ENCODE results near the gene KRTAP4-5.
A peak's percentile ranks its signal among the peaks of the same experiment; 100 is the strongest.
"Not testable (repeated sequence)": the region's sequence is repeated elsewhere in the genome, so short reads cannot be mapped to it uniquely, and the experiment has no call there.

The KRTAP4-5 gene

DNA sequence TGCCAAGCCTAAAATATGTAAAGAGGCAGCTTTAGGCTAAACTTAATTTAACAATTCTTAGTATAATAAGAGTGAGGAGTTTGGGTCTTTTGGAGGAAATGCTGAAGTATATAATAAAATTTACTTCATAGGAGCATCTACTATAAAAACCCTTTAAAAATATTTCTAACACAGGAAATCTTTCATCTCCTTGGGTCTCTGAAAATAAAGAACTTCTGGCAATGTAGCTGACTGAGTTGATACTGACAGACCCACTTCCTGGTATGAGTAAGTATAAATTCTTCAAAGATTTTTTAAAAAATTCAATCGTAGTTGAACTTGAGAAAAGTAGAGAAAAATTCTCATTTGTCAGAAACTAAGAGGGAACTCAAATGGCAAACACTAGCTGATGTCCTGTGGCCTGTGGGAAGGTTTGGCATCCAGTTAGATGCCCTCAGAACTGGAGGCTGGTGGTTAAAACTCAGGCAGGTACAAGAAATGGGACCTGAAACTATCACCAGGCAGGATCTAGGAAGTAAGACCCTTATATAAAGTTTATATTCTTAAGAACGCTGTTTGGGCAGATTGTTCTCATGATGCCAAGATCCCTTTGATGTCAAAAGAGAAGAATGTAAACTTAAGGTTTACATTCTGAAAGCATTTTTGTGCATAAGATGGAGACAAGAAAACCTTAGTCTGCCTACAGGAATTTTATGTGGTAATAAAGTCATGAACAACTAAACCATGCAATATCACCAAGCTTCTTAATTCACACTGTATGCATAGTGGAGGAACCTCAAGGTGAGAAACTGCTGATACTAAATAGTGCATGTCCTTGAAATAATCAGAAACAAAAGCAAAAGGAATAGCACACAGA lies 15.5 kb downstream of the KRTAP4-5 start:
- Mint-ChIP-seq H3K27me3 (no peaks in the 10 kb centered on the region), H3K27ac (no peak overlapping the region), H3K4me1 (ENCODE audit: low read depth) (peaks cover 11% of the 10 kb centered on the region), H3K9me3 (peaks cover 10% of the 10 kb centered on the region), H3K4me3 (no peak overlapping the region), H3K36me3 (ENCODE audit: low read depth) (no peaks in the 10 kb centered on the region)
- intact Hi-C loops (cut with micrococcal nuclease) = no loop called here

DNA sequence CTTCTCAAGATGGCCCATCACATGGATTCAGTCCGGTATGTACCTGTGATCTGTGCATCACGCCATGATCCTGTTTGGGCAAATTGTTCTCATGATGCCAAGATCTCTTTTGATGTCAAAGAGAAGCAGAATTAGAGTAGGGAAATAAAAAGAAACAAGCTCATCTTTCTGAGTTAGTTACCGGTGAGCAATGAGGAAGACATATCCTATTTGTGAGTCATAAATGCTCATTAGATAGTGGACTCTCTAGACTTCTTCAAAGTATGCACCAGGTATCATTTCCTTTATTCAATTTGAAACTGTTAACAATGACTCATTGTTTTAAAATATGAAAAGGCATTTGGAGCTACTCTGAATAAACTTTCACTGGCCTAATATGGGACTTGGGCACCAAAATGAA lies 17.6 kb downstream of the KRTAP4-5 start:
- Mint-ChIP-seq H3K4me1 (ENCODE audit: low read depth) (peaks cover 11% of the 10 kb centered on the region), H3K9me3 (no peaks in the 10 kb centered on the region), H3K27ac (no peak overlapping the region), H3K36me3 (ENCODE audit: low read depth) (no peaks in the 10 kb centered on the region), H3K4me3 (no peak overlapping the region), H3K27me3 (no peaks in the 10 kb centered on the region)
- intact Hi-C loops (cut with micrococcal nuclease) = no loop called here

DNA sequence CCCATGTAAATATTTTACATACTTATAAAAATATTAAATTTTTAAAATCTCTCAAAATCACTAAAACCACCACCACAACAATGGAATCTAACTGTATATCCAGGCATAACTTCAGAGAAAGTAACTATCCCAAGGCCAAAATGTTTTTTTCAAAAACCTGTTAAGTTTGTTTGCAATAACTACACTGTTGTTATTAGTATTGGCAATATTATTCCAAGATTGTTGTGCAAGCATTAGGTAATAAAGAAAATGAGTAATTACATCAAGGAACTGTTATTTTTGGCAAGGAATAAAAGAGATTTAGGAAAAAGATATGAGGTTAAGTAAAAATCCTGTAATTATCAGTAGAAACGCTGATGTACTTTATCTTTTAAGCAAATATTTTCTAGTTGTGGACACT lies 22.3 kb downstream of the KRTAP4-5 start:
- Mint-ChIP-seq H3K9me3 (no peaks in the 10 kb centered on the region), H3K36me3 (ENCODE audit: low read depth) (no peaks in the 10 kb centered on the region), H3K4me1 (ENCODE audit: low read depth) (peaks cover 10% of the 10 kb centered on the region), H3K27me3 (peaks cover 3% of the 10 kb centered on the region), H3K27ac (no peak overlapping the region), H3K4me3 (no peak overlapping the region)
- intact Hi-C loops (cut with micrococcal nuclease) = loop anchor here (10.0 kb wide), 1 partner anchor 47 kb away; the partner anchor contains the start of gene KRTAP4-2

DNA sequence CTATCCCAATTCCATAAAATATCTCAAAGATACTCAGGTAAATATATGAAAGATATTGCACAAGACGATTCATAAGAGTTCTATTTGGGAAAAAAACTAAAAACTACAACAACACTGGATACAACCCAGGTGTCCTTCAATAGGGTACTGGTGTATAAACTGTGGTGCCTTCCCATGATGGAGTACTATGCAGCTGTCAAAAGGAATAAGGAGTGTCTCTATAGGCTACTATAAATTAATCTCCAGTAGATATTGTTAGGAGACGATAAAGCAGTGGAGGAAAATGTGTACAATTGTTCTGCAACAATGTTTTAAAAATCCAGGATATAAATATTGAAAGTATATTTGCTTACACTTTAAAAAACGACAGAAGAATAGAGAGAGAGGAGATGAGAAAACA lies 23.2 kb downstream of the KRTAP4-5 start:
- H3K4me3 Mint-ChIP-seq = no peak overlapping the region
- no peaks in the 10 kb centered on the region for H3K9me3 Mint-ChIP-seq
- H3K27ac Mint-ChIP-seq = no peak overlapping the region
- intact Hi-C loops (cut with micrococcal nuclease) = loop anchor here (10.0 kb wide), 1 partner anchor 48 kb away; the partner anchor contains the start of gene KRTAP4-2
- H3K4me1 Mint-ChIP-seq (ENCODE audit: low read depth) = peaks cover 7% of the 10 kb centered on the region
- H3K36me3 Mint-ChIP-seq (ENCODE audit: low read depth) = no peaks in the 10 kb centered on the region
- peaks cover 3% of the 10 kb centered on the region for H3K27me3 Mint-ChIP-seq

DNA sequence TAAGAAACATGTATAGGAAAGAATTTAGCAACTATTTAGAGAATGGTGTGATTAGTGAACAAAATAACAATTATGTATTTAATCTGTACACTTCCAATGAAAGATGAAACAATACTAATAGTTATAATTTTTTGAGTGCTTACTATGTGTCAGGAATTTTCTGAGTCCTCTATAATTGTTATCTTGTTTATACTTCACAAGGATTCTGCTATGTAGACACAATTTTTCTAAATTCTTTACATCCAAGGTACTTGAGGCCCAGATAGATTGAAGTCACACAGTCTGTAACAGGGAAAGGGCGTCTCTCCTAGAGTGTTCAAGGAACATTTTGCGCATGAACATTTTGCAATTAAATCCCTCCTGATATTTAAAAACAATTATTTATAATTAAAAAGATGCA lies 24.6 kb downstream of the KRTAP4-5 start:
- intact Hi-C loops (cut with micrococcal nuclease) = loop anchor here (10.0 kb wide), 1 partner anchor 50 kb away; the partner anchor contains the start of gene KRTAP4-2
- Mint-ChIP-seq H3K4me3 (no peak overlapping the region), H3K4me1 (ENCODE audit: low read depth) (peaks cover 7% of the 10 kb centered on the region), H3K36me3 (ENCODE audit: low read depth) (no peaks in the 10 kb centered on the region), H3K27ac (no peak overlapping the region), H3K9me3 (no peaks in the 10 kb centered on the region), H3K27me3 (peaks cover 3% of the 10 kb centered on the region)

DNA sequence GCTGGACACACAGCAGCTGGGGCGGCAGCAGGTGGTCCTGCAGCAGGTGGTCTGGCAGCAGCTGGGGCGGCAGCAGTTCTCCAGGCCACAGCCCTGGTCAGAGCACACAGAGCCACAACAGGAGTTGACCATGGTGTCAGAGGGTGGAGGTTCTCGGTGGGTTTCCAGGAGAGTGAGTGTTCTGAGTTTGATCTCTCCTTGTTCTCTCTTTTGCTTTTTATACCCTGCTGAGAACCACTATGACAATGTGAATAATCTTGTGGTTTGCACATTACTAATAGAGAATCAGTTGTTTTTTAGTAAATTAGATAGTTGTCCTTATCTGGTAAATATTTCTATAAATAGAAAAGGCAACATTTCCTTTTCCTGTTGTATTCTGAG lies 25.6 kb downstream of the KRTAP4-5 start, which contains the start of gene KRTAP4-12:
Gene KRTAP4-12, minus strand, starts transcription at position 192 of the 381 bp plus-strand sequence. Its CDS starts 60 bp downstream, at position 132.
- H3K4me3 Mint-ChIP-seq; H3K27me3 Mint-ChIP-seq; H3K27ac Mint-ChIP-seq; H3K36me3 Mint-ChIP-seq (ENCODE audit: low read depth); H3K9me3 Mint-ChIP-seq: not testable (repeated sequence)
- intact Hi-C loops (cut with micrococcal nuclease) = loop anchor here (10.0 kb wide), 1 partner anchor 51 kb away; the partner anchor contains the start of gene KRTAP4-2
- peaks cover 12% of the 10 kb centered on the region for H3K4me1 Mint-ChIP-seq (ENCODE audit: low read depth)

DNA sequence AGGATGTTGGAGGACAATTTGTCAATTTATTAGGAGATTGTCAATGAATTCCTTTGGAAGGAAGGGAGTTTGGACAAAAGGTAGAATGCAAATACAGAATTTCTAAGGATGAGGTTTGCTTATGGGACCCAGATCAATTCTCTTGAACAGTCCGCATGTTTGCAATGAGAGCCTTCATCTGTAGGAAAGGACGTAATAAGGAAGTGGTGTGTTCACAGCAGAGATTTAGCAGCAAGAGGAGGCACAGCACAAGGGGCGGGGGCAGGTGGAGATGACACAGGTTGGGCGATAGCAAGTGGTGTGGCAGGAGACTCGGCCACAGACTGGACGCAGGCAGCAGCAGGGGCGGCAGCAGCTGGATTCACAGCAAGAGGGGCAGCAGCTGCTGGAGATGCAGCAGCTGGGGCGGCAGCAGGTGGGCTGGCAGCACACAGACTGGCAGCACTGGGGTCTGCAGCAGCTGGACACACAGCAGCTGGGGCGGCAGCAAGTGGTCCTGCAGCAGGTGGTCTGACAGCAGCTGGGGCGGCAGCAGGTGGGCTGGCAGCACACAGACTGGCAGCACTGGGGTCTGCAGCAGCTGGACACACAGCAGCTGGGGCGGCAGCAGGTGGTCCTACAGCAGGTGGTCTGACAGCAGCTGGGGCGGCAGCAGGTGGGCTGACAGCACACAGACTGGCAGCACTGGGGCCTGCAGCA lies 26.2 kb downstream of the KRTAP4-5 start:
- H3K36me3 Mint-ChIP-seq (ENCODE audit: low read depth); H3K9me3 Mint-ChIP-seq; H3K4me3 Mint-ChIP-seq; H3K27ac Mint-ChIP-seq; H3K27me3 Mint-ChIP-seq: not testable (repeated sequence)
- peaks cover 12% of the 10 kb centered on the region for H3K4me1 Mint-ChIP-seq (ENCODE audit: low read depth)
- intact Hi-C loops (cut with micrococcal nuclease) = loop anchor here (10.0 kb wide), 1 partner anchor 51 kb away; the partner anchor contains the start of gene KRTAP4-2

DNA sequence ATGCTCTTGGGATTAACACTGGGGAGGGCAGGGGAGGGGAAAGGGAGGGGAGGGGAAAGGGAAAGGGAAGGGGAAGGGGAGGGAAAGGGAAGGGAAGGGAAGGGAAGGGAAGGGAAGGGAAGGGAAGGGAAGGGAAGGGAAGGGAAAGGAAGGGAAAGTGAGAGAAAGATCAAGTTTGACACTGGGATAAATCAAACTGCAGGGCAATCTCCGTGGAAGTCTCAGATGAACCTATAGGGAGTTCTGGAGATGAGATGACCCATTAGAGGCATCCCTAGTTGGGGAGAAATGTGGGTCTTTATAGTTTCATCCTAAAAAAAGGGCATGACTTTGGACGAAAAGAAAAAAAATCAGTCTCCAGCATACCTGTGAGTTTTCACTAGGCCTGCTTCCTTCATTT lies 27.9 kb downstream of the KRTAP4-5 start:
- H3K4me3 Mint-ChIP-seq = no peak overlapping the region
- no peak overlapping the region for H3K27ac Mint-ChIP-seq
- no peaks in the 10 kb centered on the region for H3K36me3 Mint-ChIP-seq (ENCODE audit: low read depth)
- peaks cover 12% of the 10 kb centered on the region for H3K4me1 Mint-ChIP-seq (ENCODE audit: low read depth)
- intact Hi-C loops (cut with micrococcal nuclease) = loop anchor here (10.0 kb wide), 1 partner anchor 53 kb away; the partner anchor contains the start of gene KRTAP4-2
- no peaks in the 10 kb centered on the region for H3K9me3 Mint-ChIP-seq
- peaks cover 12% of the 10 kb centered on the region for H3K27me3 Mint-ChIP-seq

DNA sequence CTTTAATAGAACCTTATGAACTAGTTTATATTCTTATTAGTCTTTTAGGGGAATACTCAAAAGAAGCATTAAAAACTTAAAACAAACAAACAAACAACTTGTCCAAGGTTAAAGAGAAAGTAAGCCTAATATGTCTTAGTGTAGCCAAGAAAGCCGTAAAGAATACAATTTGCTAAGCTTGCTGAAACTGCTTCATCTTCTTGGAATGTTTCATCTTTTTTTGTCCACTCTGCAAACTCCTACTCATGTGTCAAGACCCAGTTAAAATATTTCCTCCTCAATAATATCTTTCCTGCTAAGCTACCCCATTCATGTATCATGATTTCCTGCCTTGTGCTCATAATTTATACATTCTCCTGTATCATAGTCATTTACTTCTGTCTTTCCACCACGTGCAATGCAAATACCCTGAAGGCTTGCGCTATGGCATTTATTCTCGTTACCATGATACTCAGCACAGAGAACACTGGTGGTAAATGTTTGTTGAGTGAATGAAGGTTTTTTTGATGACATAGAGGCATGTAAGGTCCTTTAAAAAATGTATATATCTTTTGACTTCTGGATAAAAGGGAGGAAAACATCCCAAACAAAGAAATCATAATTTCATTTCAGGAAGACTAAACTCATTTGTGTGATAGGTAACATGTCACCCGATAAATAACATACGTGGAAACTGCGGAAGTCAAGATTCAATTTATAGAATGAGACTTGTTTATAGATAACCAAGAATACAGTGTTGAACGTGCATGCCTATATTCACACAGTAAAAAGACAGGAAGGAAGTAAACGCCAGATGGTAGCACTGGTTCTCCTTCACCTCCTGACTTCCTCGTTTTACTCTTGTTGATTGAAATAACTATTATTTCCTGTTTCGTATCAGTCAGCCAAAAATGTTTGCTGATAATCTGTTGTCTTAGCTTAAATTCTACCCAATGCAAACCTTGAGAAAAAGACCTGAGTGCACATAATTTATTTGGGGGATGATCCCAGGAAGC lies 29.6 kb downstream of the KRTAP4-5 start:
- H3K27ac Mint-ChIP-seq; H3K36me3 Mint-ChIP-seq (ENCODE audit: low read depth); H3K9me3 Mint-ChIP-seq; H3K4me3 Mint-ChIP-seq: not testable (repeated sequence)
- intact Hi-C loops (cut with micrococcal nuclease) = loop anchor here (10.0 kb wide), 1 partner anchor 55 kb away; the partner anchor contains the start of gene KRTAP4-2
- peaks cover 18% of the 10 kb centered on the region for H3K4me1 Mint-ChIP-seq (ENCODE audit: low read depth)
- H3K27me3 Mint-ChIP-seq = peaks cover 12% of the 10 kb centered on the region

DNA sequence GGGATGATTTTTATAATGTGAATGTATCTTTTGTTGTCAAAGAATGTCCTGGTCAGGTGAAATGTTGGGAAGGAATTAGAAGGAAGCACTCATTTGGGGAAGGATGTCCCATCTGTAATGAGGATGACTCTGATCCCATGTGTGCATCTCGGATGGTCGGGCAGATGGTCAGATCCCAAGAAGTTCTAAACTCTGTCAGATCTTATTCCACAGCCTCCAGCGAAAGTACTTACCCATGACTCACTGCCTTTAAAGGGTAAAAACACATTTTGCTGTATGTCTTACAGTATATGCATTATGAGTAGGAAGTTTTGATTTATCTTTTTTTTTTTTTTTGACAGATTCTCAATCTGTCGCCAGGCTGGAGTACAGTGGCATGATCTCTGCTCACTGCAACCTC lies 30.9 kb downstream of the KRTAP4-5 start:
- no peak overlapping the region for H3K4me3 Mint-ChIP-seq
- no peaks in the 10 kb centered on the region for H3K9me3 Mint-ChIP-seq
- peaks cover 13% of the 10 kb centered on the region for H3K27me3 Mint-ChIP-seq
- no peak overlapping the region for H3K27ac Mint-ChIP-seq
- intact Hi-C loops (cut with micrococcal nuclease) = no loop called here
- H3K36me3 Mint-ChIP-seq (ENCODE audit: low read depth) = no peaks in the 10 kb centered on the region
- peaks cover 18% of the 10 kb centered on the region for H3K4me1 Mint-ChIP-seq (ENCODE audit: low read depth)

DNA sequence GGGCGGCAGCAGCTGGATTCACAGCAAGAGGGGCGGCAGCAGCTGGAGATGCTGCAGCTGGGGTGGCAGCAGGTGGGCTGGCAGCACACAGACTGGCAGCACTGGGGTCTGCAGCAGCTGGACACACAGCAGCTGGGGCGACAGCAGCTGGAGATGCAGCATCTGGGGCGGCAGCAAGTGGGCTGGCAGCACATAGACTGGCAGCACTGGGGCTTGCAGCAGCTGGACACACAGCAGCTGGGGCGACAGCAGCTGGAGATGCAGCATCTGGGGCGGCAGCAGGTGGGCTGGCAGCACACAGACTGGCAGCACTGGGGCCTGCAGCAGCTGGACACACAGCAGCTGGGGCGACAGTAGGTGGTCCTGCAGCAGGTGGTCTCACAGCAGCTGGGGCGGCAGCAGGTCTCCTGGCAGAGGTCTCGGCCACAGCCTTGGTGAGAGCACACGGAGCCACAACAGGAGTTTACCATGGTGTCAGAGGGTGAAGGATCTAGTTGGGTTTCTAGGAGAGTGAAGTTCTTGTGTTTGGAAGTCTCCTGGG lies 31.7 kb downstream of the KRTAP4-5 start, which contains the start of gene KRTAP4-11:
Gene KRTAP4-11, minus strand, starts transcription at position 528 of the 541 bp plus-strand sequence. Its CDS starts 58 bp downstream, at position 470.
- intact Hi-C loops (cut with micrococcal nuclease); H3K9me3 Mint-ChIP-seq; H3K36me3 Mint-ChIP-seq (ENCODE audit: low read depth); H3K4me3 Mint-ChIP-seq: not testable (repeated sequence)
- Mint-ChIP-seq H3K27ac (peak within 1 kb of the TSS; percentile 56), H3K27me3 (peaks cover 11% of the 10 kb centered on the region), H3K4me1 (ENCODE audit: low read depth) (peaks cover 18% of the 10 kb centered on the region)

DNA sequence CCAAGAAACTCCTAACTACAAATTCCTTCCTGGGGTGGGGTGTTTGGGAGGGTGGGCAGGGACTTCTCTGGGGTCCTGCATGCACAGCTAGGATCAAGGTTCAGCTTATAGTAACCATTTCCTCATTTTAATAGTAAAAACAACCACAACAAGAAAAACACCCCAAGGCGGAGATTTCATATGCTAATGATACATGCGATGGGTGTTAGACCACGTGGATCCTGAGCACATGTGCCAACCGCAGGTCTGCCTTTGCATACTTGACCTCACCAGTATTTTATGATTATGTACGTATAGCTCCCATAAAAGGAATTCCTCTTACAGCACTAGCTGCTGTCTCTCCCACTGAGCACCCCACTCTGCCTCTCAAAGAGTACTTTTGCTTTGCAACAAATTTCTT lies 33.3 kb downstream of the KRTAP4-5 start:
- Mint-ChIP-seq H3K4me3 (no peak overlapping the region), H3K27ac (no peak overlapping the region), H3K27me3 (peaks cover 11% of the 10 kb centered on the region), H3K36me3 (ENCODE audit: low read depth) (no peaks in the 10 kb centered on the region), H3K4me1 (ENCODE audit: low read depth) (peaks cover 18% of the 10 kb centered on the region), H3K9me3 (peaks cover 5% of the 10 kb centered on the region)
- intact Hi-C loops (cut with micrococcal nuclease) = no loop called here

Data from dendritic cell treated with granulocyte-macrophage colony-stimulating factor and Interleukin-4, amounts not matched to agents 40 ng/mL and 50 ng/mL, for 4 days (primary cell).